ENCODE measurements around the gene AADAC.

- TF ChIP-seq CTCF (IDR thresholded peaks at IDR 0.05; ENCODE audit: insufficient read depth, low read depth, low read length) (no peak), EZH2 (IDR thresholded peaks at IDR 0.05; ENCODE audit: insufficient read depth, low read length) (no peak)
These were observed 25.5 kb upstream of the AADAC start for GRCh38 chr3:151788401-151788800.
